ENCODE measurements around the gene RIPOR3.

Gene RIPOR3

GRCh38 chr20:50731055-50731929 is 40.0 kb upstream of the RIPOR3 start, which contains the start of gene PARD6B:
PARD6B (plus strand) TSS chr20:50731580; CDS start chr20:50731787, 207 bp downstream.
- peak within 1 kb of the TSS; percentile 79 to 96 (median 89) for H3K4me3 ChIP-seq
- H4K20me1 ChIP-seq: peaks cover 0 to 28% (median 0%) of the 10 kb centered on the region in 11 experiments; a peak in 3 of 22 replicates
- peak in 4 of 11 experiments; percentile 52 to 77 (median 54); a peak in 6 of 22 replicates for TF ChIP-seq Cebpa-rat (IDR thresholded peaks at IDR 0.05)
- H3K27ac ChIP-seq: peak within 1 kb of the TSS; percentile 29 to 86 (median 74); a peak in 21 of 22 replicates
- peak within 1 kb of the TSS; percentile 79 to 91 (median 85) for H3K9ac ChIP-seq
- no peaks in the 10 kb centered on the region for H3K9me3 ChIP-seq (replicated peaks in 1 of 11)
- H3K4me2 ChIP-seq: peak within 1 kb of the TSS; percentile 89 to 98 (median 95)
- peaks cover 10 to 39% (median 28%) of the 10 kb centered on the region in 10 experiments; a peak in 19 of 20 replicates for H3K4me1 ChIP-seq
- no peaks in the 10 kb centered on the region for H3K27me3 ChIP-seq
- peaks cover 0 to 11% (median 0%) of the 10 kb centered on the region in 11 experiments; a peak in 5 of 22 replicates for H3K36me3 ChIP-seq

- no peaks in the 10 kb centered on the region for H3K27me3 ChIP-seq
- no peaks in the 10 kb centered on the region for H3K9me3 ChIP-seq (replicated peaks in 1 of 11)
- peaks cover 0 to 11% (median 0%) of the 10 kb centered on the region in 11 experiments; a peak in 5 of 22 replicates for H3K36me3 ChIP-seq
- H3K9ac ChIP-seq: peak overlapping the region; percentile 79 to 91 (median 85)
- peak overlapping the region; percentile 89 to 98 (median 95) for H3K4me2 ChIP-seq
- peak overlapping the region in 9 of 11 experiments; percentile 51 to 86 (median 74); a peak in 18 of 22 replicates for H3K27ac ChIP-seq
- H4K20me1 ChIP-seq: peaks cover 0 to 24% (median 0%) of the 10 kb centered on the region in 11 experiments; a peak in 3 of 22 replicates
- TF ChIP-seq Cebpa-rat (IDR thresholded peaks at IDR 0.05): no peak
- H3K4me3 ChIP-seq: peak overlapping the region; percentile 79 to 96 (median 89)
- peaks cover 10 to 35% (median 28%) of the 10 kb centered on the region in 10 experiments; a peak in 19 of 20 replicates for H3K4me1 ChIP-seq
Measured at GRCh38 chr20:50730765-50731054, 39.4 kb upstream of the RIPOR3 start.

- TF ChIP-seq Cebpa-rat (IDR thresholded peaks at IDR 0.05): no peak
- H3K9me3 ChIP-seq (replicated peaks in 1 of 11): no peaks in the 10 kb centered on the region
Measured at GRCh38 chr20:50729901-50730764, 38.8 kb upstream of the RIPOR3 start.

GRCh38 chr20:50728981-50729874 is 37.9 kb upstream of the RIPOR3 start:
- TF ChIP-seq Cebpa-rat (IDR thresholded peaks at IDR 0.05): no peak
- Histone ChIP-seq H3K9ac (no peak overlapping the region), H3K4me2 (no peak overlapping the region), H3K4me1 (peaks cover 23 to 46% (median 39%) of the 10 kb centered on the region in 10 experiments), H3K9me3 (replicated peaks in 1 of 11) (no peaks in the 10 kb centered on the region), H3K4me3 (no peak overlapping the region), H3K27me3 (no peaks in the 10 kb centered on the region), H3K36me3 (peaks cover 0 to 3% (median 0%) of the 10 kb centered on the region in 11 experiments; a peak in 5 of 22 replicates), H4K20me1 (peaks cover 0 to 17% (median 0%) of the 10 kb centered on the region in 11 experiments; a peak in 3 of 22 replicates), H3K27ac (no peak overlapping the region)

More at GRCh38 chr20:50729901-50730764, 38.8 kb upstream of the RIPOR3 start:
- Histone ChIP-seq H3K4me1 (peaks cover 14 to 37% (median 30%) of the 10 kb centered on the region in 10 experiments), H3K36me3 (peaks cover 0 to 11% (median 0%) of the 10 kb centered on the region in 11 experiments; a peak in 5 of 22 replicates), H3K4me3 (peak overlapping the region; percentile 79 to 96 (median 89)), H3K27me3 (no peaks in the 10 kb centered on the region), H3K27ac (peak overlapping the region in 9 of 11 experiments; percentile 51 to 86 (median 74); a peak in 17 of 22 replicates), H3K4me2 (peak overlapping the region; percentile 89 to 98 (median 95)), H3K9ac (peak overlapping the region; percentile 79 to 91 (median 85)), H4K20me1 (peaks cover 0 to 24% (median 0%) of the 10 kb centered on the region in 11 experiments; a peak in 3 of 22 replicates)

- Histone ChIP-seq H3K27ac (no peak overlapping the region), H3K27me3 (no peaks in the 10 kb centered on the region), H3K4me2 (peak overlapping the region in 1 of 11 experiments; percentile 2; a peak in 1 of 22 replicates), H3K9ac (no peak overlapping the region), H4K20me1 (peaks cover 0 to 15% (median 0%) of the 10 kb centered on the region in 11 experiments; a peak in 3 of 22 replicates), H3K4me3 (no peak overlapping the region), H3K9me3 (replicated peaks in 1 of 11) (no peaks in the 10 kb centered on the region), H3K36me3 (no peaks in the 10 kb centered on the region), H3K4me1 (peaks cover 22 to 49% (median 36%) of the 10 kb centered on the region in 10 experiments)
- TF ChIP-seq Cebpa-rat (IDR thresholded peaks at IDR 0.05): no peak
Measured at GRCh38 chr20:50728486-50728980, 37.2 kb upstream of the RIPOR3 start.

GRCh38 chr20:50727792-50728485 is 36.6 kb upstream of the RIPOR3 start:
- Histone ChIP-seq H3K9ac (no peak overlapping the region), H3K4me2 (peak overlapping the region in 1 of 11 experiments; percentile 2; a peak in 1 of 22 replicates), H3K4me3 (no peak overlapping the region), H3K36me3 (no peaks in the 10 kb centered on the region), H4K20me1 (peaks cover 0 to 12% (median 0%) of the 10 kb centered on the region in 11 experiments; a peak in 3 of 22 replicates), H3K4me1 (peaks cover 16 to 43% (median 30%) of the 10 kb centered on the region in 10 experiments), H3K27me3 (no peaks in the 10 kb centered on the region), H3K27ac (no peak overlapping the region), H3K9me3 (replicated peaks in 1 of 11) (no peaks in the 10 kb centered on the region)
- no peak for TF ChIP-seq Cebpa-rat (IDR thresholded peaks at IDR 0.05)
